ENCODE data around the gene SAA2.
"Not testable (repeated sequence)": the region's sequence is repeated elsewhere in the genome, so short reads cannot be mapped to it uniquely, and the experiment has no call there.

The SAA2 gene

DNA sequence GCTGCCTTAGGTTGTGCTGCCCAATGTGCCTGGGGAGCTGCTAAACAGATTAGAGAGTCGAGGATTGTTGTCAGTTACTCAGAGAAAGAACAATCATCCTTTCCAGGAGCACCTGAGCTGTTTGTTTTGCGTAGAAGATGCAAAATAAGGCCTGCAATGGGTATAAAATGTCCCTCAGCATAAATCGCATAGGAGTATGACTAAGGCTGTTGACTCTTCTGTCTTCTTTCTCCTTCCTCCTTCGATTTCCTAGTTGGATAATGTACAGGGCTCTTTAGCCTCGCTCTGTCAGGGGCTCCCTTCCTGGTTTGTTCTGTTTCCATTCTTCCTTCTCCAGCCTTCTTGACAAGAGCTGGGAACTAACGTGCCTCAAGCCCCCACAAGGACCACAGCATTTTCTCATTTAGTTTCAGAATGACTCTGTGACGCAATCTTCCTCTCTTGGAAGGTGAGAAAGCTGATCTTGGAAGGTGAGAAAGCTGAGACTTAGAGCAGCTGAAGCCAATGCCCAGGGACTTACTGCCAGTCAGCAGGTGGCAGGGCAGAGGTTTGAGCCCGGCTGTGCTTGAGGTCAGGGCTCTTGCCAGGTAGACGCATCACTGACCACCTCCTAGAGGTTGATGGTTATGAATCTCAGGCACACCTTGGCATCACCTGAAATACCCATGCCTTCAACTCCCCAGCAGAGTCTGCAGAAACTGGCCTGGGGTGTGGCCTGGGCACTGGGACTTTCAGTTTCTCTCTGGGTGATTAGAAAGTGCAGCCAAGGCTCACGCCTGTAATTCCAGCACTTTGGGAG lies 19.1 kb upstream of the SAA2 start:
- H3K9ac ChIP-seq (ENCODE audit: low read length); H3K9me3 ChIP-seq (ENCODE audit: control insufficient read depth, insufficient read depth, low read depth, low read length); H3K4me1 ChIP-seq (ENCODE audit: control insufficient read depth, insufficient read depth, low read length); H3K27ac ChIP-seq (ENCODE audit: low read depth, low read length); H3K4me3 ChIP-seq (ENCODE audit: low read depth, low read length); H3K27me3 ChIP-seq (ENCODE audit: control insufficient read depth, insufficient read depth, low read length); H3K36me3 ChIP-seq (ENCODE audit: control insufficient read depth, insufficient read depth, low read length): not testable (repeated sequence)

DNA sequence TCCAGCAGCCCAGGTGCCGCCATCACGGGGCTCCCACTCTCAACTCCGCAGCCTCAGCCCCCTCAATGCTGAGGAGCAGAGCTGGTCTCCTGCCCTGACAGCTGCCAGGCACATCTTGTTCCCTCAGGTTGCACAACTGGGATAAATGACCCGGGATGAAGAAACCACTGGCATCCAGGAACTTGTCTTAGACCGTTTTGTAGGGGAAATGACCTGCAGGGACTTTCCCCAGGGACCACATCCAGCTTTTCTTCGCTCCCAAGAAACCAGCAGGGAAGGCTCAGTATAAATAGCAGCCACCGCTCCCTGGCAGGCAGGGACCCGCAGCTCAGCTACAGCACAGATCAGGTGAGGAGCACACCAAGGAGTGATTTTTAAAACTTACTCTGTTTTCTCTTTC lies 17.5 kb upstream of the SAA2 start, which contains the start of gene SAA1:
Gene SAA1, plus strand, starts transcription at position 316 of the 400 bp plus-strand sequence. CDS start 624 bp downstream, outside the sequence.
- no peaks in the 10 kb centered on the region for H3K9me3 ChIP-seq (ENCODE audit: control insufficient read depth, insufficient read depth, low read depth, low read length)
- H3K27me3 ChIP-seq (ENCODE audit: control insufficient read depth, insufficient read depth, low read length): no peaks in the 10 kb centered on the region
- no peak within 1 kb of the TSS for H3K27ac ChIP-seq (ENCODE audit: low read depth, low read length)
- no peak within 1 kb of the TSS for H3K9ac ChIP-seq (ENCODE audit: low read length)
- H3K4me1 ChIP-seq (ENCODE audit: control insufficient read depth, insufficient read depth, low read length): 0 out of 2 replicates have a peak, but pooled peaks cover 5% of the 10 kb centered on the region
- no peaks in the 10 kb centered on the region for H3K36me3 ChIP-seq (ENCODE audit: control insufficient read depth, insufficient read depth, low read length)
- no peak within 1 kb of the TSS for H3K4me3 ChIP-seq (ENCODE audit: low read depth, low read length)

DNA sequence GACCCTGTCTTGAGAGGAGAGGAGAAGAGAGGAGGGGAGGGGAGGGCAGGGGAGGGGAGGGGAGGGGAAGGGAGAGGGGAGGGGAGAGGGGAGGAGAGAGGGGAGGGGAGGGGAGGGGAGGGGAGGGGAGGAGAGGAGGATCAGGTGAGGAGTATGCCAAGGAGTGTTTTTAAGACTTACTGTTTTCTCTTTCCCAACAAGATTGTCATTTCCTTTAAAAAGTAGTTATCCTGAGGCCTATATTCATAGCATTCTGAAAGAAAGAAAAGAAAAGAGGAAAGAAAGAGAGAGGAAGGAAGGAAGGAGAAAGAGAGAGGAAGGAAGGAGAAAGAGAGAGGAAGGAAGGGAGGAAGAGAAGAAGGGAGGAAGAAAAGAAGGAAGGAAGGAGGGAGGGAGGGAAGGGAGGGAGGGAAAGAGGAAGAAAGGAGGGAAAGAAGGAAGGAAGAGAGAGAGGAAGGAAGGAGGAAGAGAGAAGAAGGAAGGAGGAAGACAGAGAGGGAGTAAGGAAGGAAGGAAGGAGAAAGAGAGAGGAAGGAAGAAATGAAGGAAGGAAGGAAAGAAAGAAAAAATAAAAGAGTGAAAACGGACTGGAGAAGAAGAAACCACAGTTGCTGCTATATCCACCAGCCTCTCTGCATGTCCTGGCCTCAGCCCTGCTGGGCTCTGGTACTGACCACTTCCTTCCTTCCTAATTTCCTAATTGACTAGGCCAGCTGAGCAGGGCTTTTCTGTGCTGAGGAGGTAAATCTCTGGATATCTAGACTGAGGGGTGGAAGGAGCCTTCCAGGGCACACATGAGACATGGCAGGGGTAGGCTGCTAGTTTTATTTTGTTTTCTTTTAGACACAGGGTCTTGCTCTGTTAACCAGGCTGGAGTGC lies 16.4 kb upstream of the SAA2 start:
- Histone ChIP-seq H3K27me3 (ENCODE audit: control insufficient read depth, insufficient read depth, low read length) (no peaks in the 10 kb centered on the region), H3K27ac (ENCODE audit: low read depth, low read length) (no peak overlapping the region), H3K4me3 (ENCODE audit: low read depth, low read length) (no peak overlapping the region), H3K4me1 (ENCODE audit: control insufficient read depth, insufficient read depth, low read length) (0 out of 2 replicates have a peak, but pooled peaks cover 5% of the 10 kb centered on the region), H3K9me3 (ENCODE audit: control insufficient read depth, insufficient read depth, low read depth, low read length) (no peaks in the 10 kb centered on the region), H3K9ac (ENCODE audit: low read length) (no peak overlapping the region), H3K36me3 (ENCODE audit: control insufficient read depth, insufficient read depth, low read length) (no peaks in the 10 kb centered on the region)

DNA sequence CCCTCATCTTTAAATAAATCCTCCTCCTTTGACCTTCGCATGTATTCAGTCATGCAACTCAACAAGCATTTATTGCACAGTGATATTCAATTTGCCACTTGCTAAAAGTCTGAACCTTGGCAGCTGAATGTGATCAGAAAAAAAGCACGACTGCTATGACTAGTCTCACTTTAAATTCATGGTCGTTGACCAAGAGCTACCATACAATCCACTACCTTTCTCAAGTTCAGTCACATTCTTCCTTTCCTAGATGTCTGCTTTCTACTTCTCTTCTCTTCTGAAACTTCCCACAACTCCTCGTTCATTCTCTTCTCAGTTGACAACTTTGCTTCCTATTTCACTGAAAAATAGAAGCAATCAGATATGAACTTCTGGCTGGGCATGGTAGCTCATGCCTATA lies 15.6 kb upstream of the SAA2 start:
- H3K9ac ChIP-seq (ENCODE audit: low read length): no peak overlapping the region
- H3K36me3 ChIP-seq (ENCODE audit: control insufficient read depth, insufficient read depth, low read length): no peaks in the 10 kb centered on the region
- H3K27me3 ChIP-seq (ENCODE audit: control insufficient read depth, insufficient read depth, low read length): no peaks in the 10 kb centered on the region
- H3K4me3 ChIP-seq (ENCODE audit: low read depth, low read length): no peak overlapping the region
- H3K4me1 ChIP-seq (ENCODE audit: control insufficient read depth, insufficient read depth, low read length): 0 out of 2 replicates have a peak, but pooled peaks cover 5% of the 10 kb centered on the region
- H3K9me3 ChIP-seq (ENCODE audit: control insufficient read depth, insufficient read depth, low read depth, low read length): no peaks in the 10 kb centered on the region
- no peak overlapping the region for H3K27ac ChIP-seq (ENCODE audit: low read depth, low read length)

DNA sequence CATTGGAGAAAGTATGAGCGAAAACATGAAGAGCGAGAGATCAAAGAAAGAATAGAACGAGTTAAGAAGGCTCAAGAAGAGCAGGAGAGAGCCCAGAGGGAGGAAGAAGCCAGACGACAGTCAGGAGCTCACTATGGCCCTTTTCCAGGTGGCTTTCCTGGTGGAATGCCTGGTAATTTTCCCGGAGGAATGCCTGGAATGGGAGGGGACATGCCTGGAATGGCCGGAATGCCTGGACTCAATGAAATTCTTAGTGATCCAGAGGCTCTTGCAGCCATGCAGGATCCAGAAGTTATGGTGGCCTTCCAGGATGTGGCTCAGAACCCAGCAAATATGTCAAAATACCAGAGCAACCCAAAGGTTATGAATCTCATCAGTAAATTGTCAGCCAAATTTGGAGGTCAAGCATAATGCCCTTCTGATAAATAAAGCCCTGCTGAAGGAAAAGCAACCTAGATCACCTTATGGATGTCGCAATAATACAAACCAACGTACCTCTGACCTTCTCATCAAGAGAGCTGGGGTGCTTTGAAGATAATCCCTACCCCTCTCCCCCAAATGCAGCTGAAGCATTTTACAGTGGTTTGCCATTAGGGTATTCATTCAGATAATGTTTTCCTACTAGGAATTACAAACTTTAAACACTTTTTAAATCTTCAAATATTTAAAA lies 14.3 kb upstream of the SAA2 start:
- not testable (repeated sequence) for H3K4me3 ChIP-seq (ENCODE audit: low read depth, low read length); H3K27ac ChIP-seq (ENCODE audit: low read depth, low read length); H3K4me1 ChIP-seq (ENCODE audit: control insufficient read depth, insufficient read depth, low read length); H3K9ac ChIP-seq (ENCODE audit: low read length); H3K27me3 ChIP-seq (ENCODE audit: control insufficient read depth, insufficient read depth, low read length); H3K36me3 ChIP-seq (ENCODE audit: control insufficient read depth, insufficient read depth, low read length); H3K9me3 ChIP-seq (ENCODE audit: control insufficient read depth, insufficient read depth, low read depth, low read length)

DNA sequence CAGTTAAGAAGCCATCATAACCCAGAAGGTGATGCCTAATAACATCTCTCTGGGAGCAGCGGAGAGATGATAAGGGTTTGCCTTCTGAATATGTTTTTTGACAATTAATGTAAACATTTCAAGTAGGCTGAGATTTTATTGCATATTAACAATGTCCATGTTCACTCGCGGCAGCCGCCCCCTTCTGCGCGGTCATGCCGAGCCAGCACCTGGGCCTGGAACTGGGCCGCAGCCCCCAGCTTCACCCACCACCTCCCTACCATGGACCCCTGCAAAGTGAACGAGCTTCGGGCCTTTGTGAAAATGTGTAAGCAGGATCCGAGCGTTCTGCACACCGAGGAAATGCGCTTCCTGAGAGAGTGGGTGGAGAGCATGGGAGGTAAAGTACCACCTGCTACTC lies 13.3 kb upstream of the SAA2 start:
- Histone ChIP-seq H3K9ac (ENCODE audit: low read length) (no peak overlapping the region), H3K9me3 (ENCODE audit: control insufficient read depth, insufficient read depth, low read depth, low read length) (no peaks in the 10 kb centered on the region), H3K27ac (ENCODE audit: low read depth, low read length) (no peak overlapping the region), H3K4me1 (ENCODE audit: control insufficient read depth, insufficient read depth, low read length) (0 out of 2 replicates have a peak, but pooled peaks cover 5% of the 10 kb centered on the region), H3K36me3 (ENCODE audit: control insufficient read depth, insufficient read depth, low read length) (no peaks in the 10 kb centered on the region), H3K4me3 (ENCODE audit: low read depth, low read length) (no peak overlapping the region), H3K27me3 (ENCODE audit: control insufficient read depth, insufficient read depth, low read length) (no peaks in the 10 kb centered on the region)

DNA sequence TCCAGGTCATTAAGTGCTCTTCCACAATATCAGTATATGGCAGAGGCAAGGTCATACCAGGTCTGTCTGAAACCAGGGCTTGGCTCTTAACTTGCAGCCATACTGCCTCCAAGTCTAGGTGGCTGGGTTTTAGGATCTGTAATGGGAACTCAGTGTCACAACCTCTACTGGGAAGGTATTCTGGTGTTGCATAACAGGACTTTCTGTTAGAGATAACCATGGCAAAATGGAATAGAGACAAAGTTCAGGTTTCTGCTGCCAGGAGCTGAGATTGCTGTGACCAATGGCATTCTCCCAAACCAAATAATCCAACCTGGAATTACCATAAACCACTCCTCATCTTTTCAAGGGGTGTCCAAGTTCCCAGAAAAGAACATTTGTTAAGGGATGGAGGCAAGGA lies 10.8 kb upstream of the SAA2 start:
- Histone ChIP-seq H3K27me3 (ENCODE audit: control insufficient read depth, insufficient read depth, low read length) (no peaks in the 10 kb centered on the region), H3K9ac (ENCODE audit: low read length) (no peak overlapping the region), H3K27ac (ENCODE audit: low read depth, low read length) (no peak overlapping the region), H3K4me3 (ENCODE audit: low read depth, low read length) (no peak overlapping the region), H3K9me3 (ENCODE audit: control insufficient read depth, insufficient read depth, low read depth, low read length) (no peaks in the 10 kb centered on the region), H3K36me3 (ENCODE audit: control insufficient read depth, insufficient read depth, low read length) (no peaks in the 10 kb centered on the region), H3K4me1 (ENCODE audit: control insufficient read depth, insufficient read depth, low read length) (0 out of 2 replicates have a peak, but pooled peaks cover 5% of the 10 kb centered on the region)

DNA sequence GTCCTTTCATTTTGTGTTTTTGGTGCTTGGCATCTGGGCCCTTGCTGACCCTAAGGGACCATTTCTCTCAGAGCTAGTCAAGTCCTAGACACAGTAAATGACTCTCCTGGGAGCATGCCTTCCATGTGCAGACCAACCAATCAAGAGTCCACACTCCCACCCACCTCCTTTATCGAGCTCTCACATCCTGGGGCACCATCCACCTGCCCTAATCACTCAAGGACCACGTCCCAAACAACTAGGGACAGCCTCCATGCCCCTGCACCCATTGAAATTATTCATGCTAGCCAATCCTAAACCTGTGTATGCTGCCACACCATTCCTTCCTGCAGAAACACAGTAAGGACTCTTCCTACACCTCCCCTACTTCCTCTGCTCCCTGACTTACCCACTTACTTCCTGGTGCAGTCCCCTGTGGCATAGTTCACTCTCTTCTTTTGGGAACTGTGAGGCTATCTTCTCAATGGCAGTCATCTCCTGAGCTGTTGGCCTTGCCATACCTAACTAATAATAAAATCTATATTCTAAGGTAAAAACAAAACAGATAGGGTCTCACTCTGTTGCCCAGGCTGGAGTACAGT lies 6.4 kb upstream of the SAA2 start:
- Histone ChIP-seq H3K27ac (ENCODE audit: low read depth, low read length) (no peak overlapping the region), H3K4me1 (ENCODE audit: control insufficient read depth, insufficient read depth, low read length) (no peaks in the 10 kb centered on the region), H3K9me3 (ENCODE audit: control insufficient read depth, insufficient read depth, low read depth, low read length) (no peaks in the 10 kb centered on the region)

DNA sequence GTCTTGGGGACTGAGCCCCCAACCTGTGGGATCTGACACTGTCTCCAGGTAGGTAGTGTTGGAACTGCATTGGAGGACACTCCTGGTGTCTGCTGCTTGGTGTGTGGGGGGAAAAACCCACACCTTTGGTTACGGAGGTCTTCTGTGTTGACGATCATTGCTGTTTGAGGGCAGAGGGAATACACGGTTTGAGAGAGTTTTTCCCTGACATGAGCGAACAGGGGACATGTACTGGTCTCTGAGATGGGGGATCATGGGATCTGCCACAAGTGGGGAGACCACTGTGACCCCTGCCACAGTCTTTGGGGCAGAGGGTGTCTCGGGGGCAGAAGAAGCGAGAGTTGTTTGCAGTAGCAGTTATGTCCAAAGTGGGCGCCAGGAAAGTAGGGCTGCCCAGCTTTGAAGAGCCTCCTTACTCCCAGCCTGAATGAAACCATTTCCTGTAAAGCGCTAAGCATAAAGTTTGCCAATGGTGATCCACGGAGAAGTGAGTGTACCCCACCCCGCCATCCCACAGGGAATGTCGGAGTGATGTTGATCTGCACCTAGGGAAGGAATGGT lies 5.4 kb upstream of the SAA2 start:
- no peaks in the 10 kb centered on the region for H3K4me1 ChIP-seq (ENCODE audit: control insufficient read depth, insufficient read depth, low read length)
- H3K9ac ChIP-seq (ENCODE audit: low read length): no peak overlapping the region
- H3K36me3 ChIP-seq (ENCODE audit: control insufficient read depth, insufficient read depth, low read length): no peaks in the 10 kb centered on the region
- no peaks in the 10 kb centered on the region for H3K27me3 ChIP-seq (ENCODE audit: control insufficient read depth, insufficient read depth, low read length)
- no peak overlapping the region for H3K4me3 ChIP-seq (ENCODE audit: low read depth, low read length)
- H3K27ac ChIP-seq (ENCODE audit: low read depth, low read length): no peak overlapping the region
- no peaks in the 10 kb centered on the region for H3K9me3 ChIP-seq (ENCODE audit: control insufficient read depth, insufficient read depth, low read depth, low read length)

More for the DNA sequence above, 6.4 kb upstream of the SAA2 start:
- no peaks in the 10 kb centered on the region for H3K36me3 ChIP-seq (ENCODE audit: control insufficient read depth, insufficient read depth, low read length)
- H3K27me3 ChIP-seq (ENCODE audit: control insufficient read depth, insufficient read depth, low read length): no peaks in the 10 kb centered on the region
- H3K9ac ChIP-seq (ENCODE audit: low read length): no peak overlapping the region
- H3K4me3 ChIP-seq (ENCODE audit: low read depth, low read length): no peak overlapping the region

DNA sequence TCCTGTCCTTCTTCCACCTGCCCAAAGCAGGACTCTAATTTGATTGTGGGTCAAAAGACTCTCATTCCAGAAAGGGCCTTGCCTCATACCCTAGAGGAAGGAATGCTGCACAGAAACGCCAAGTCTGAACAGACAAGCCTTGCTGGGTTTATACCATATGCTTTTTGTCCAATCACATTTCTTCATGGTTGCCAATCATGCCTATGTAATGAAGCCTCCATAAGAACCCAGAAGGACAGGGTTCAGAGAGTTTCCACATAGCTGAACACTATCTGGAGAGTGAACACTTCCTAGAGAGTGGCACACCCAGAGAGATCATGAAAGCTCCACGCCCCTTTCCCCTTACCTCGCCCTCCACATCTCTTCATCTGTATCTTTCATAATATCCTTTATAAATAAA lies 4.8 kb upstream of the SAA2 start:
- no peak overlapping the region for H3K27ac ChIP-seq (ENCODE audit: low read depth, low read length)
- no peak overlapping the region for H3K4me3 ChIP-seq (ENCODE audit: low read depth, low read length)
- H3K9ac ChIP-seq (ENCODE audit: low read length): no peak overlapping the region
- H3K27me3 ChIP-seq (ENCODE audit: control insufficient read depth, insufficient read depth, low read length): no peaks in the 10 kb centered on the region
- no peaks in the 10 kb centered on the region for H3K36me3 ChIP-seq (ENCODE audit: control insufficient read depth, insufficient read depth, low read length)
- H3K4me1 ChIP-seq (ENCODE audit: control insufficient read depth, insufficient read depth, low read length): no peaks in the 10 kb centered on the region
- no peaks in the 10 kb centered on the region for H3K9me3 ChIP-seq (ENCODE audit: control insufficient read depth, insufficient read depth, low read depth, low read length)
